Right lung (tissue), 5 donors: Measurements from ENCODE around the gene DLGAP3. TPM values are rescaled to one million over a fixed set of nuclear protein-coding genes. Genes with fewer than 3 reads are reported as not detected.

Experiments
- DNase-seq, 2 donors: peaks; one replicate each; pipeline ENCODE4 v3.0.0-alpha.2; 2013
- polyA plus RNA-seq, 5 donors: library from polyadenylated mRNA; unstranded; fragments of 120-200 nt; gene quantifications; one replicate each; pipeline versions ENCODE4 v1.2.1 to v1.2.3, GENCODE V29; 2013; ENCODE audit warnings: inconsistent platforms in 1 of 5, low replicate concordance in 1 of 5; ENCODE audit not compliant: insufficient read length in 5 of 5, insufficient read depth in 1 of 5

DLGAP3 gene
- polyA plus RNA-seq, 5 donors, result 0.08 to 0.25 (median 0.15) TPM

DNA sequence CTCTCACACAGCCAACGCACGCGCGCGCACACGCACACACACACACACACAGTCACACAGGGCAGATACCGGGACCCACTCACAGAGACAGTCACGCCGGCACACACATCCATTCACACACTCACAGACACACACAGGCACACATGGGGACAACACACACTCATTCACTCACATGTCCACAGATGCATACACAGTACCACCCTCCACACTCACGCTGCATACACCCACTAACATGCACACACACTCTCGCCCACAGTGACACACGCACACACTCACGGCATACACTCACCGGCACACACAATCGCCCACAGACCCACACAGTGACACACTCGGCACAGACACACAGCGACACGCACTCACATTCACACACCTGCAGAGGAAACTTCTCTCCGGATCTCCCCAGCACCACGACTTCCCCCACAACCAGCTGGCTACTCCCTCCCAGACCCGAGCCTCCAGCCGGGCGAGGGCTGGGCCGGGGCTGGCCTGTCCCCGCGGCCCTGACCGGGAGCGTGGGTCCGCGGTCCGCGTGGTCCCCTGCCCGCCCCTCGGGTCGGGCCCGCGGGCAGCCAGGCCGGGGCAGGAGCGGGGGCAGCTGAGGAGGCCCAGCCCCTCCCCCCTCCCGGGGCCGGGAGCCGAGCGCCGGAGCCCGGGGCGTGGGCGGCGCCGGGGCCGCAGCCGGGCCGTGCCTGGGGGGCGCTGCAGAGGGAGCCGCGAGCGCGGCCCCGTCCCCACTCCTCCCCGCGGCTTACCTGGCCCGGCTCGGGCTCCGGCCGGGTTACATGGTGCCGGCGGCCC, 552 bp downstream of the DLGAP3 start:
- no peak for DNase-seq

DNA sequence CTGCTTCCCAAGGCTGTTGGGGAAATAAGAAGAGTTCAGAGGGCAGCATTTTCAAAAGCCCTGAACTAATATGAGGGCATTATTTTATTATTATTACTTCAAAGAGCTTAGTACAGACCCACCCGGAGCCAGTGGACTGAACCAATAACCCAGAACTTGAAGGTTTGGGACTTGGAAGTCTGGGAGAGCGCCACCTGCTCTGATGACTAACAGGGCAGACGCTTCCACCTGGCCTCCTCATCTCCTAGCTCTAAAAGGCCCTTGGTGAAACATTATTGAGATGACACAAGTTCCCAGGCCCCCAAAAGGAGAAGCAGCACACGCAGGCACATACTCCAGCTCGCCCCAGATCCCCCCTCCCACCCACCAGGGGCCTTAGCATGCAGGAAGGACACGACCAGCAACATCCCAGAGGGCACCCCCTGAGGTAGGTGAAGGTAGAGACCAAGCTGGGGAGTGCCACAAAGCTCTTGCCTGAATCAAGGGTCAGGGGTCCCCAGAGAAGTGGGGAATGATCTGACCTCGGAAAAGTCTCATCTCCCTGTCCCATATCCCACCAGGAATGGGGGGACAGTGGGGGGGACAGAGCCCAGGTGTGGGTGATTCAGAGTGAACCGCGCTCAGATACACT, 1.3 kb downstream of the DLGAP3 start:
- no peak for DNase-seq

DNA sequence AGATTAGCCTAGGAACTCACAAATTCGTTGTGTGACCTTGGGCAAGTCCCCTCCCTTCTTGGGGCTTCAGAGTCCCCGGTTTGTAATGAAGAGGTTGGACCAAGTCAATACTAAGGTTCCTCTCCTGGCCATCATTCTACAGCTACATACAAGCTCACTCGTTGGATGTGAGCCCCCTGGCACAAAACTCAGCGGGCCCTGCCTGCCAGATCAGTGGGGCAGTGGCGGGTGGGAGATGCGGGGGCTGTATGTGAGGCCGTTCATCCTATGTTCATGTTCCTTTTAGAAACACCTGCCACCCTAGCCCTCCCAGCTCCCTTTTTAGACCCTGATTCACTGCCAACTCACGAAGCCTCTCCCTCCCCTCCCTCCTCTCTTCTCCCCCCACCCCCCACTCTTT, 2.1 kb downstream of the DLGAP3 start:
- no peak for DNase-seq

DNA sequence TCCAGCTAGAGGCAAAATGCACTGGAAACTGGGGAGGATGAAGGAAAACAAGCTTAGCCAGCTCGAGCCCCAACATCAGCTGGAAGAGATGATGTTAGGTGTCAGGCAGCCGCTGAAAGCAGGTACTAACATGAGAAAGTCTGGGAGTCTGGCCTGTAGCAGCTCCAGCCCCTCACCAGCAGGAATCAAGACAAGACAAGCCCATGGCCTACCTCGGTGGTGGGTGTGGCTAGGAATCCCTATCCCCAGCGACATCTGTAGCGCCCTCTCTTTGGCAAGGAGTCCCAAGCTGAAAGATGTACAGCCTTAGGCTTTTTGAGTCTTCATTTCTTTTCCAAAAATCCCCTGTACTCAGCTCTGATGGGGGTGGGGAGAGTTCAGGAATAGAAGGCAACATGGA, 2.6 kb downstream of the DLGAP3 start:
- DNase-seq, result no peak

DNA sequence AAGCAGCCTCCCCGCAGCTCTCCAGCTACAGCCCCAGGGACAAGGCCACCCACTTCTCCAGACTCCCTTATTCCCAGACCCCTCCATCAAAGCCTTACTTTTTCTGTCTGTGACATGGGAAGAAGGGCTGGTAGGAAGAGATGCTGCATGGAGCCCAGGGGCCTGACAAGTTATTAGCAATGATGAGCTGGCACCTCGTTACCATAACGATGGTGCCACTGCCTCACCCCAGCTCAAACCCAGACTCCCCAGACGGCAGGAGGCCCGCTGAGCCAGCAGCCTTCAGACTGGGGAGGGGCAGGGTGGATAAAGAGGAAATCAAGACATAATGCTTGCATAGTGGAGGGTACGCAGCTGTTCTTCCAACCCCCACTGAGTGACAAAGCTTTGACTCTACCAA, 3.3 kb downstream of the DLGAP3 start:
- DNase-seq, result no peak

DNA sequence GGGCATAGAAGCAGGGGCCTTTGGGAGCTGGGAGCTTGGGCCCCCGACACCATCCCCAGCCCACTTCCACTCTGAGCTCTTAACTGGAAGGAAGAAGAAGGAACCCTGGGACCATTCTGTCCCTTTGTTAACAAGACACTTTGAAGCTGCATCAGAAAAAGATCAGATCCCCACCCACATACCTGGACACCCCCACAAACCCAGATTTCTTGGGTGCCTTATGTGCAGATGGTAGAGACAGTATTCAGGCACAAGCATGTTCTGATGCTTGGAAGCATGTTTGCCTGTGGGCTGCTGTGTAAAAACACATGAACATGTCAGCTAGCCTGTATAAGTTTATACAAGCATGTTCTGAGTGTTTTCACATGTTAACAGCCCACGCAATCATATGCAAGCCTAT, 3.7 kb downstream of the DLGAP3 start:
- no peak for DNase-seq

DNA sequence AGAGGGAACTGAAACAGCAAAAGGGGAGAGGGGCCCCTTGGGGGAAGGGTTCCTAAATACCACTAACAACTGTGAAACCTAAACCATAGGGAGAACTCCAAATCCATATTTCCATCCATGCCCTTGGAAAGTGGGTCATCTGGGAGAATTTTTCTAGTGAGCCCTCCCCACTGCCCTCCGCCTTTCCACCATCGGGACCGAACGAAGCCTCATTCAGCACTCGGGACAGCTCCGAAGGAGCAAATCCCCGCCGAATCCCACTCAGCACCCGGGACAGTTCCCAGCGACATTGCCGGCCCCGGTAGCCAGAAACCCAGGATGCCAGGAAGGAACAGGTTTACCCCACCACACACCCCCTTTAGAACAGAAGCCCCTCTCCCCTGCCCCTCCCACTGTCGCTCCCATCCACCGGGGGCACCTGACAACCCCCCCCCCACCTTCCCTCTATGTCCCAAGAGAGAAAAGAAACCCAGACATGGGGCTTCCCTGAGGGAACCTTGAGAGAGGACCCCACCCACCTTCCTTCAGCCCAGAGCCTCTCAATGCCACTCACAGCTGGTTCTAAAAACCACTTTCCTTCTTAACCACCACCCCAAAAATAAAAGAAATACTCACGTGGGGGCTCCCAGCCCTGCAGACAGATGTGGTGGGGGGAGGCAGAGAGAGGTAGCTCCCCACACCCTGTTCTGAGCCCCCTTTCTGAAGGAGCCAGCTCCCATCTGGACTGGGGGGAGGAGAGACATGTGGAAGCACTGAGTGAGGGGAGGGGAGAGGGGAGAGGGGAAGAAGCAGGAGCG, 4.5 kb downstream of the DLGAP3 start:
- DNase-seq, result peak; percentile 51 to 68

DNA sequence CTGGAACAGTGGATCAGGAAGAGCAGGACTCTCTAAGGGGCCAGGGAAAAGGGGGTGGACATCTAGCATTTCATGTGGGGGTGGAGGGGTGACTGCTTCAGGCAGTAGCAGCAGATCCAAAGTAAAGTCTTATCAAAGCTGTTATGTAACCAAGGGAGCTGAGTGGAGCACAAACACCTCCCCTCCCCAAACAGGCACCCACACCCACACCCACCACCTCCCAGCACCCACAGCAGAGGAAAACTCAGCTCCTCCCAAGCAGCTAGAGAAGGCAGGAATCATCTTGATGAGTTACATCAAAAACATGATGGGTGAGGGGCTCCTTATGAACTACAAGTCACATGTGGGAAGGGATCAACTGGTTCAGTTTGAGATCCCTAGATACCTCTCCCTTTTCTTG, 6.0 kb downstream of the DLGAP3 start:
- DNase-seq, result no peak

DNA sequence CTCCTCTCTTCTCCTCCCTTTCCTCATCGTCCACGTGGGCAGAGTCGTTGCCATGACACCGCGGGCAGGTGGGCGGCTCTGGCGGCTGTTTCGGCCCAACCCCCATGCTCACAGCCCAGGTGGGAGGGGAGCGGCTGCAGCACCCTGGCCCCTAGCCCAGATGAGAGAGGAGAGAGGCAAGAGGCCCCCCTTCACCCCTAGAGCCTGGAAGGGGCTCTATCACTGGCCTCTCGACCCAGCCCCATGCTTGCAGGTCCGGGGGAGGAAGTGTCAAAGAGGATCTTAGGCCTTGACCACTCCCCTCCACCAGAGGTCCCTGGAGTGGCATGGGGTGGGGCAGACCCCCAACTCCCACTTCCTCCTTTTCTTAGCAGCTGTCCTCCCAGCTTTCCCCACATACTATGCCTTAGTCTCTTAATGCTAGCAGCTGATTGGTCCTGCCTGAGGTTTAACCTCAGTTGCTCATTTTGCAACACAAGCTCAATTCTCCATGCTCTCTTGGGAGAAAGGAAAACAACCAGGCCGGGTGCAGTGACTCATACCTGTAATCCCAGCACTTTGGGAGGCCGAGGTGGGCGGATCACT, 10.4 kb downstream of the DLGAP3 start:
- DNase-seq, result no peak

DNA sequence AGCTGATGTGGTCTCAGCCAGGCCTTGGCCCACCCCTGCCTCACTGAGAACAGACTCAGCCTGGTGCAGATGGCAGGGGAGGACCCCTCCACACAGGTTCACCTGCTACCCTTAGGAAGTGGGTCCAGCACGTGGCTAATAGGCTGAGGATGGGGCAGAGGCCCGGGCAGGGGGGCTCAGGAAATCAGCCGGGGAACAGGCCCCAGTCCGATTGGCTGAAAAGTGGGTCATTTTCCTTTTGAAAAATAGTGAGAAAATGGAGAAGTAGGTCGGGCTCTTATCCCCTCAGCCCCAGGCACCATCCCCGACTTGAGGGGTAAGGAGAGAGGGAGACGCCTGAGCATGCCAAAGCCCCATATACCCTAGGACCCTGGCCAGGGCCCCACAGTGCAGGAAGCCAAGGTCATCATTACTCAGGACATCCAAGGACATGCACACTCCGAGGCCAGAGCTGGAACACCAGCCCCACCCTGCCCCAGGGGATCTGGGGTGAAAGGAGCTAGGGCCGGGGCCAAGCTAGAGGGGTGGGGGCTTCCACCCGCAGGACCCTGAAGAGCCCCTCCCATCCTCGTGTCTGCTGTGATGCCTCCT, 11.0 kb downstream of the DLGAP3 start:
- DNase-seq, result no peak

DNA sequence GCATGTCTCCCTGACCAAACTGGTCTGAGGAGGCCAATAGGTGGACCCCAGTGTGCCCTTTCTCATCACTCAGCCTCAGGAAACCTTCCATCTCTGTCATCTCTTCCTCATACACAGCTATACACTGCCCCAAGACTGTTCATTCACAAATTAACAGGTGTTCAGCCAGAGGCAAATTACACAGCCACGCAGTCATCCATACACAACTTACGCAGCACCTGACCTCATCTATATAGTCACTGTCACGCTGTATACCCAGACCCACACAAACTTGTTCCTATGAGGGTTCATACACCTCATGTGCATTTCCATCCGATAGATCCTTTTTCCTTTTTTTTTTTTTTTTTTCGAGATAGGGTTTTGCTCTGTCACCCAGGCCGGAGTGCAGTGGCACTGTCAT, 12.4 kb downstream of the DLGAP3 start:
- DNase-seq, result no peak

DNA sequence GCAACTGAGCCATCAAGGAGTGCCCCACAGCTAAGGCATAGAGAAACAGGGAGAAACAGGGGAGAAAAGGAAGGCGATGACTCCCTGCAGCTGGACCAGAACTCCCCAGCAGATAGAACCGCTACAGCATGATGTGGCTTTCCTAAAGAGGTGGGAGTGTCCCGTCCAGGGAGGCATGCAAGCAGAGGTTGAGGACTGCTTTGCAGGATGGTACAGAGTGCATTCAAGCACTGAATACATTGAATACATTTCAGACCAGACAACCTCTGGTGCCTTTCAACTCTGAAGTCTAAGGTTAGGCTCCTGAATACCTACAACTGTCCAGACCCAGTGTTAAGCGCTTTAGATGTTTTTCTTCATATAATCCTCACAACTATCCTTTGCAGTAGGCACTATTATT, 13.3 kb downstream of the DLGAP3 start:
- DNase-seq, result no peak

DNA sequence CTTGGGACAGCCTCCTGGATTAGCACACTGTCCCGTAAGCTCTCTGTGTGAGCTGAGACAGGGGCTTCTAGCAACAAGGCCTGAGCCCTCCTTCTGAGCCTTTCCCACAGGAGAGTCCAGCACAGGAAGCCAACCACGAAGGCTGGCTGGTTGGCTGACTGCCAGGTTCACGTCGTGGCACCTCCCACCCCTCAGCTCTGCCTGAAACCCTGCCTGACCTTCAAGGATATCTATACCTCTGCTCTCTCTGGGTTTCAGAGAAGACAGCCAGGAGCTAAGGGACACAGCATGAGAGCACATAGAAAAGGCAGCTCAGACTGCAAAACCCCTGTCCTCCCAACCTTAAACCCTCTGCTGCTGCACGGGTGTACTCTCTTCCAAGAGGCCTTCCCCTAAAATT, 13.9 kb downstream of the DLGAP3 start:
- no peak for DNase-seq

DNA sequence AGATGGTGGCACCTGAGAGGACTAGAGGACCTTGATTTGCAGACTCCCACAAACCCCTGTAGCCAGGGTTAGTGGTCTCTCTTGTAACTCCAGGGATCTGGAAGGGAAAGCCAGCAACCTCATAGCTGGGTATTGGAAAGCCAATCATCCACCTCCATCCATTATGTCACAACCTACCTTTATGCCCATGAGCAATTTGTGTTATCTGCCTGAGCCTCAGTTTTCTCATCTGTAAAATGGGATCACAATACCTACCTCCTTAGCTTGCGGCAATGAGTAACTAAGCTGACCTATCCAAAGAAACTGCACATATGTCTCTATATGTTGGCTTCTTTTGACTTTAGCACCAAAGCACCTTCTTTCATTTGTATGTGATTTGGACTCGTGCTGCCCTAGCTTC, 14.5 kb downstream of the DLGAP3 start:
- no peak for DNase-seq

DNA sequence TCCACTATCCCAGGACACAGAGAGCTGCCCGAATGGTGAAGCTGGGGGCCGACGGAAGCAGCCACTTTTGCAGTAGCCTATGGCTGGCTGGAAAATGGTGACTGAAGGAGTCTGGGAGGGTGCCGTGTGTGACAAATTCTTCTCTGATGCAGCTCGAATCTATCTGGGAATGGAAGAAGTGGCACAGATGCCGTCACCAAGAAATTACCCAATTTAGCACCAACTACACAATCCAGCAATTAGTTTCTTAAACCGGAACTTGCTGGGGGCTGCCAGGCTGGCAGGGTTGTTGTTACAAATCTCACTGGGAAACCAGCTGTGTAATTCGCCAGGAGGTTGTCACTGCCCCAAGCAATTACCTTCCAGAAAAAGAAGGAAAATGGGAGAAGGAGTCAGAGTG, 18.0 kb downstream of the DLGAP3 start:
- no peak for DNase-seq

DNA sequence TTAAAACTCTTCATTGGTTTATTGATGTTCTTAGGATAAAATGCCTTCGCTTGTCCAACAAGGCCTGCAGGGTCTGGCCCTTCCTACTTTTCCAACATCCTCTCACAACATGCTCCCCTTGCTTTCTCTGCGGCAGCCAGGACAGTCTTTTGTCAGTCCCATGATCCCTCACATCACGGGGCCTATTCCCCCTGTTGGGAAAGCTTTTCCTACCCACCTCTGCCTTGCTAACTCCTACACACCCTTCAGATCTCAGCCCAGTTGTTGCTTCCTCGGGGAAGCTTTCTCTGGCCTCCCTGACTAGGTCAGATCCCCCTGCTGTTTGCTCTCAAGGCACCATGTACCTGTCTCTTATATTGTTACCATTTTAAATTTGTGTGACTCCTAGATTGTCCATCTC, 19.0 kb downstream of the DLGAP3 start:
- no peak for DNase-seq

DNA sequence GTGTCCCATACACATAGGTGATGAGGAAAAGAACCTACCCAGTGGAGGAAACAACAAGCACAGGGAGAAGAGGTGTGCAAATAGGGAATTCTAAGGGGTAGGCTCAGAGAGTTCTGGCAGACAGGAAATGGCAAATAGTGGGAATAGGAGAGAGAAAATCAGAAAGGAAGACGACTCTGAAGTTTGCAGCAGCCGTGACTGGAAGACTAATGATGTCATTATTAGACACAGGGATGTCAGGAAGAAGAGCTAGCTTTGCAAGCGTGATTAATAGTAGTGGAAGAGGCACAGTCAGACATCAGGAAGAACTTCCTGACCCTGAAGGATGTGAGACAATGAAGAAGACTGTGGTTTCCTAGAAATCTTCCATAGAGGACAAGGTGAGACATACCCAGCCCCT, 21.1 kb downstream of the DLGAP3 start:
- DNase-seq, result no peak

DNA sequence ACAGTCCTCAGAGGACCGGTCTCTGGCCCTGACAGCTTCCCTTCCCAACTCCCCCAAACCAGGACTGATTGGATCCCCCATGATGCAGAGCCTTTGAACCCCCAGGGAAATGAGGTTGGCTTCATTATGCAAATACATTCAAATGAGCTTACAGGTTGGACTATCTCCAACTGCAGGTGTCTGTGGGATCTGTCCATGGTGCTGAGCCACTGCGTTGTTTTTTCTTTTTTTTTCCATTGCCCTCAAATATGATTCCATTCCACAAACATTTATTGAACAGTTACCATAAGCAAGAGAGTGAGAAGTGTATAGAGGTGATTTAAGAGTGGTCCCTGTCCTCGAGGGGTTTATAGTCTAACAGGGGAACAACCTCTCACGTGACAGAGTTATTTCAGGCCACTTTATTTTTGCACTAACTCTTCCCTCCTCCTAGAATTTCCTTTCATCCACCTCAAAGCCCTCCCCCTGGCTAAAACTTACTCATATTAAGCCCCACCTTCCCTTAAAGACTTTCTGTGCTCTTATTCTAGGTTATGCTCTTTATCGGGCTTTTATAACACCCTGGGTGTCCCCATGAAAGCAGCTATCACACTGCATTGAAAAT, 21.9 kb downstream of the DLGAP3 start:
- DNase-seq, result no peak

DNA sequence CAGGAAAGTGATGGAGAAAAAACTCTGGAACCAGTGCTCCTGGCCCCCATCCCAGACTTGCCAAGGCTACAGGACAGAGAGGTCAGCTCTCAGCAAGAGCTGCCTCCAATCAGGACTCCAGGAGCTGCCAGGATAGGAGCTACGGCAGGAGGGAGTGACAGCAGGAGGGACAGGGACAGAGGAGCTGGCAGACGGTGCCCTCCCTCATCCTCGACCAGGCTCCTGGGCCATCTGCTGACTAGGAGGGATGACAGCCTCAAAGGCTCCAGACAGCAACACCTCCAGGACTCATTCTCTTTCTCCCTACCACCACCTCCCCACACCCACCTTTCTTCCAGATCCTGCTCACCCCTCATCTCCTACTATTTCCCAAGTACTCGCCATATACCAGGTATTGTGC, 22.7 kb downstream of the DLGAP3 start:
- DNase-seq, result no peak

DNA sequence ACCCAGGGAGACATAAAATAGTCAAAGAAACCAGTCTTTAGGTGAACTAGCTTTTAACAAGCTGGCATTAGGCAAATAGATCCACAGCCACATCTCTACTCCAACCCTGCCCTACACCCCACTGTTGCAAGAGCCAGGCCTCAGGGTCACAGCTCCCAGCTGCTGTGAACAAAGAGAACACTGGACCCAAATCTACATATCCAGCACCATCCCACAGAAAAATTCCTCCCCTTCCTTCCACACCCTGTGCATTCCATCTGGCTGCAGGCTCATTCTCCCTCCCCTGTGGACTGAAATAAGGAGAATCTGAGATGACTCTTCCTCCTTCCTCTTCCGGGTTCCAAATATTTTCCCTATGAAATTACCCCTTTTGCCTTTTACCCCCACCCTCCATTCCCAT, 23.2 kb downstream of the DLGAP3 start:
- DNase-seq, result no peak

DNA sequence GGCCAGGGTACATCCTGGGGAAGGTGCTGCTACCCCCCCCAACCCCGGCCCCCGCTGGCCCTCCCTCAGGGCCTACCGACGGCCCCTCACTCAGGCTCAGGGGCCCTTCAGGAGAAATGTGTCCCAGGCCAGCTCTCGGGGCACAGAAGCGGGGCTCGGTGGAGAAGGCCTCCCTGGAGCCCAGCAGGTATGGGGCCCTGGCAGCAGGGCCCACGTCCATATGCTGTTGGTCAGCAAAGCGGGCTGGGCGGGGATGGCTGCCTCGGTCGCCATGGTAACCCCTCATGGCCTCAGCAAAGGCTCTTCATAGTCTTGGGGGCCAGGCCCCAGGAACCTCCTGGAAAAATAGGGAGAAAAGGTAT, 24.4 kb downstream of the DLGAP3 start:
- no peak for DNase-seq
